COLO668 (cell line): ENCODE data around the gene ING4.
"Not testable (repeated sequence)": the region's sequence is repeated elsewhere in the genome, so short reads cannot be mapped to it uniquely, and the experiment has no call there.

ENCODE experiments used
- DNase-seq: peaks from one replicate; lab custom pipeline; 2025; ENCODE audit not compliant: unreplicated experiment; lab: John Stamatoyannopoulos, UW

The ING4 gene

GRCh38 chr12:6662906-6663742 is at the start of gene ING4:
Gene ING4, minus strand, starts transcription at chr12:6663119. Its CDS starts 18 bp downstream, at chr12:6663101.
- DNase-seq, result peak; percentile 92

- no peak for DNase-seq
Observed at GRCh38 chr12:6708960-6709394, 46.1 kb upstream of the ING4 start.

GRCh38 chr12:6708351-6708750 is 45.4 kb upstream of the ING4 start:
- DNase-seq, result not testable (repeated sequence)

- DNase-seq, result no peak
Observed at GRCh38 chr12:6703631-6704030, 40.7 kb upstream of the ING4 start.

- DNase-seq, result no peak
Observed at GRCh38 chr12:6701078-6701768, 38.3 kb upstream of the ING4 start.

GRCh38 chr12:6700646-6701051 is 37.7 kb upstream of the ING4 start, which contains the start of gene PIANP:
Gene PIANP, minus strand, starts transcription at chr12:6700815. Its CDS starts 2,754 bp downstream, at chr12:6698061.
- DNase-seq, result peak; percentile 25

- peak; percentile 2 for DNase-seq
Observed at GRCh38 chr12:6699989-6700645, 37.2 kb upstream of the ING4 start.

GRCh38 chr12:6699259-6699988 is 36.5 kb upstream of the ING4 start:
- DNase-seq, result no peak

- no peak for DNase-seq
Observed at GRCh38 chr12:6698352-6699046, 35.6 kb upstream of the ING4 start.

- peak; percentile 31 for DNase-seq
Observed at GRCh38 chr12:6697584-6698351, 34.8 kb upstream of the ING4 start.

- no peak for DNase-seq
Observed at GRCh38 chr12:6696690-6697583, 34.0 kb upstream of the ING4 start.

- DNase-seq, result no peak
Observed at GRCh38 chr12:6695313-6696045, 32.6 kb upstream of the ING4 start.

GRCh38 chr12:6694701-6695100 is 31.8 kb upstream of the ING4 start:
- no peak for DNase-seq

- DNase-seq, result no peak
Observed at GRCh38 chr12:6693832-6694355, 31.0 kb upstream of the ING4 start.

- DNase-seq, result no peak
Observed at GRCh38 chr12:6692888-6693287, 30.0 kb upstream of the ING4 start.

GRCh38 chr12:6691473-6691872 is 28.6 kb upstream of the ING4 start:
- no peak for DNase-seq

GRCh38 chr12:6688999-6689882 is 26.3 kb upstream of the ING4 start, which contains the start of gene ZNF384:
Gene ZNF384, minus strand, starts transcription at chr12:6689375. Its CDS starts 9,855 bp downstream, at chr12:6679520.
- DNase-seq, result peak; percentile 93
